SK-N-MC (cell line): ENCODE measurements around the gene SLC25A10.

Experiments used
- EZH2 ChIP-seq: fragments of 200-600 bp; sonication (generic); IDR thresholded peaks from one replicate; pipeline ENCODE4 v1.6.1; 2017; ENCODE audit warnings: antibody characterized with exemption
- FOXP2 ChIP-seq: optimal IDR thresholded peaks from 2 replicates; pipeline ENCODE3; 2011; ENCODE audit warnings: mild to moderate bottlenecking, moderate library complexity; ENCODE audit not compliant: insufficient read depth; ENCODE audit errors: extremely low read length, control extremely low read depth
- POLR2AphosphoS5 ChIP-seq: IDR thresholded peaks from 2 replicates; pipeline ENCODE4 v1.6.1; 2012; ENCODE audit warnings: mild to moderate bottlenecking, low read depth, low read length, borderline replicate concordance

DNA sequence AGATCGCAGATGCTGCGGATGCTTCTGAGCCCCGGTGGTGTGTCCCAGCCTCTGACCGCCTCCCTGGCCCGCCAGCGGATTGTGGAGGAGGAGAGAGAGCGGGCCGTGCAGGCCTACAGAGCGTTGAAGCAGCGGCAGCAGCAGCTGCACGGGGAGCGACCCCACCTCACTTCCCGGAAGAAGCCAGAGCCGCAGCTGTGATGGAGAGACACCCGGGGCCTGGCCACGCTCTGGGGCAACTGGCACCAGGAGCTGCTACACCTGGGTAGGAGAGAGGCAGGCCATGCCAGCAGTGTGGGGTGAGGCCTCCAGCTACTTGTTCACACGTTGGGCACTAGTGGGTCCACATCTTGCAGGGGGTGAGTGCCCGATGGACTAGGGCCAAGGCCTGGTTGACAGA is 39.6 kb upstream of the SLC25A10 start:
- TF ChIP-seq EZH2 (no peak), POLR2AphosphoS5 (no peak), FOXP2 (no peak)
